Measurements from ENCODE around the gene BMI1.

- no peak for TF ChIP-seq CTCF (IDR thresholded peaks at IDR 0.05)
- TF ChIP-seq POLR2AphosphoS5 (IDR thresholded peaks at IDR 0.05) = no peak
- TF ChIP-seq POLR2A (IDR thresholded peaks at IDR 0.05) = no peak
Observed at GRCh38 chr10:22372917-22373316, 52.0 kb downstream of the BMI1 start.

All from suprapubic skin (tissue), 4 donors.